Keratinocyte (primary cell): ENCODE measurements around the gene ZCWPW1. TPM values are rescaled to one million over a fixed set of nuclear protein-coding genes. Genes with fewer than 3 reads are reported as not detected.
"Not testable (repeated sequence)": the region's sequence is repeated elsewhere in the genome, so short reads cannot be mapped to it uniquely, and the experiment has no call there.

Source experiments
- DNase-seq: peaks from one replicate; pipeline ENCODE4 v3.0.0-alpha.2; 2011; ENCODE audit warnings: low read depth, missing footprints, low spot score
- FAIRE-seq: peaks from 2 replicates; lab custom pipeline; 2011; peaks lifted over from hg19 to GRCh38; lab: Jason Lieb, UNC
- H2AFZ ChIP-seq: 2 replicates; pipeline ENCODE4 v1.6.0; 2012; ENCODE audit warnings: low read length, control low read depth, inconsistent platforms; ENCODE audit not compliant: control insufficient read depth
- H3K27ac ChIP-seq: 2 replicates; pipeline ENCODE4 v1.5.1; 2011; ENCODE audit warnings: low read length; ENCODE audit not compliant: control insufficient read depth, insufficient read depth
- H3K27me3 ChIP-seq: 3 replicates; pipeline ENCODE4 v1.6.0; 2011; ENCODE audit warnings: low read length; ENCODE audit not compliant: control insufficient read depth, insufficient read depth; ENCODE audit errors: extremely low read depth
- H3K36me3 ChIP-seq, 2 experiments: 2 replicates in 1 of 2; 3 replicates in 1 of 2; pipeline ENCODE4 v1.5.1; 2011; ENCODE audit warnings: low read length in 2 of 2, mild to moderate bottlenecking in 1 of 2; ENCODE audit not compliant: control insufficient read depth in 2 of 2, insufficient read depth in 2 of 2; ENCODE audit errors: extremely low read depth in 1 of 2
- H3K4me1 ChIP-seq: 3 replicates; pipeline ENCODE4 v1.5.1; 2011; ENCODE audit warnings: low read length; ENCODE audit not compliant: control insufficient read depth, insufficient read depth; ENCODE audit errors: extremely low read depth
- H3K4me2 ChIP-seq: 3 replicates; pipeline ENCODE4 v1.6.0; 2011; ENCODE audit warnings: low read depth, low read length; ENCODE audit not compliant: control insufficient read depth, insufficient read depth; ENCODE audit errors: extremely low read depth
- H3K4me3 ChIP-seq, 3 experiments: fragments of 200-600 bp in 1 of 3; sonication (generic) in 1 of 3; 2 replicates in 2 of 3; 3 replicates in 1 of 3; pipeline ENCODE4 v1.5.1; 2011 to 2016; ENCODE audit warnings: low read length in 3 of 3, mild to moderate bottlenecking in 3 of 3, control low read depth in 2 of 3, inconsistent platforms in 1 of 3, low read depth in 1 of 3, mixed read lengths in 1 of 3, mixed run types in 1 of 3, moderate library complexity in 1 of 3; ENCODE audit not compliant: control insufficient read depth in 2 of 3, insufficient read depth in 2 of 3; ENCODE audit errors: extremely low read depth in 1 of 3
- H3K79me2 ChIP-seq: 2 replicates; pipeline ENCODE4 v1.6.0; 2012; ENCODE audit warnings: low read length; ENCODE audit not compliant: control insufficient read depth, insufficient read depth
- H3K9ac ChIP-seq: 3 replicates; pipeline ENCODE4 v1.6.0; 2011; ENCODE audit warnings: low read length; ENCODE audit not compliant: control insufficient read depth, insufficient read depth; ENCODE audit errors: extremely low read depth
- H3K9me1 ChIP-seq: 3 replicates; pipeline ENCODE4 v1.6.0; 2011; ENCODE audit warnings: low read length; ENCODE audit not compliant: control insufficient read depth, insufficient read depth; ENCODE audit errors: extremely low read depth
- H3K9me3 ChIP-seq: 2 replicates; pipeline ENCODE4 v1.5.1; 2012; ENCODE audit warnings: low read depth, low read length; ENCODE audit not compliant: control insufficient read depth
- H4K20me1 ChIP-seq: 3 replicates; pipeline ENCODE4 v1.6.0; 2011; ENCODE audit warnings: low read length; ENCODE audit not compliant: control insufficient read depth, insufficient read depth; ENCODE audit errors: extremely low read depth
- CTCF ChIP-seq, 3 experiments: IDR thresholded peaks in 1 of 3; conservative IDR thresholded peaks in 1 of 3; optimal IDR thresholded peaks in 1 of 3; 2 replicates in 2 of 3; 3 replicates in 1 of 3; pipeline versions ENCODE3 to v1.5.1; 2011; ENCODE audit warnings: low read length in 3 of 3, mild to moderate bottlenecking in 3 of 3, moderate library complexity in 2 of 3, control low read depth in 1 of 3, inconsistent platforms in 1 of 3; ENCODE audit not compliant: insufficient read depth in 2 of 3; ENCODE audit errors: extremely low read depth in 1 of 3
- EZH2 ChIP-seq: IDR thresholded peaks from one replicate; pipeline ENCODE4 v1.6.1; 2012; ENCODE audit warnings: inconsistent platforms, mild to moderate bottlenecking, low read length, moderate library complexity
- dilution Hi-C: fragments of 300-500 bp; cut with MboI; formaldehyde crosslinking; loops from one replicate; pipeline ENCODE4 v1.7.0; 2020; ENCODE audit warnings: low sequenced_read_pairs; ENCODE audit not compliant: extremely low pct_ligation_motif_present
- polyA plus RNA-seq, 5 experiments: library from polyadenylated mRNA; depleted of rRNA in 3 of 5; stranded (reverse) in 3 of 5; stranded (forward) in 1 of 5; unstranded in 1 of 5; fragments of >200 nt; gene quantifications; 1 replicate in 1 of 5; 2 replicates in 3 of 5; 3 replicates in 1 of 5; pipeline versions ENCODE4 v1.2.1 to v1.2.3, GENCODE V29; 2011 to 2012; ENCODE audit warnings: missing spikeins in 2 of 5, low read depth in 1 of 5, low replicate concordance in 1 of 5

The ZCWPW1 gene
- polyA plus RNA-seq, 1 donor (not counting 4 experiments of a cell fraction or from before 2014, with no cell fraction given): 1.4 TPM

- Histone ChIP-seq H3K9me3 (no peaks in the 10 kb centered on the region), H3K4me1 (peaks cover 3% of the 10 kb centered on the region), H3K79me2 (no peaks in the 10 kb centered on the region), H2AFZ (no peak overlapping the region), H3K9ac (no peak overlapping the region), H3K27ac (no peak overlapping the region), H3K27me3 (no peaks in the 10 kb centered on the region), H3K9me1 (no peaks in the 10 kb centered on the region), H3K4me3 (no peak overlapping the region), H4K20me1 (no peaks in the 10 kb centered on the region), H3K36me3 (no peaks in the 10 kb centered on the region), H3K4me2 (no peak overlapping the region)
- TF ChIP-seq EZH2 (no peak), CTCF (optimal IDR thresholded peaks at IDR 0.05 in 1 of 3, IDR thresholded peaks at IDR 0.05 in 1 of 3, conservative IDR thresholded peaks at IDR 0.05 in 1 of 3; ENCODE audit: extremely low read depth in 1 of 3, insufficient read depth in 2 of 3, low read length in 3 of 3) (no peak)
- DNase-seq (no peak), FAIRE-seq (no peak)
- dilution Hi-C loops: no loop called here
These were observed 14.8 kb upstream of the ZCWPW1 start for GRCh38 chr7:100443096-100443840.

GRCh38 chr7:100441641-100442535, 13.4 kb upstream of the ZCWPW1 start:
- FAIRE-seq: no peak
- no peaks in the 10 kb centered on the region for H4K20me1 ChIP-seq
- DNase-seq: no peak
- H3K9me3 ChIP-seq: no peaks in the 10 kb centered on the region
- H3K27me3 ChIP-seq: no peaks in the 10 kb centered on the region
- peaks cover 3% of the 10 kb centered on the region for H3K4me1 ChIP-seq
- H3K9me1 ChIP-seq: no peaks in the 10 kb centered on the region
- H3K4me3 ChIP-seq: no peak overlapping the region
- H3K27ac ChIP-seq: no peak overlapping the region
- no peak for TF ChIP-seq EZH2
- TF ChIP-seq CTCF (optimal IDR thresholded peaks at IDR 0.05 in 1 of 3, IDR thresholded peaks at IDR 0.05 in 1 of 3, conservative IDR thresholded peaks at IDR 0.05 in 1 of 3; ENCODE audit: extremely low read depth in 1 of 3, insufficient read depth in 2 of 3, low read length in 3 of 3): no peak
- no peak overlapping the region for H2AFZ ChIP-seq
- H3K9ac ChIP-seq: no peak overlapping the region
- dilution Hi-C loops: no loop called here
- no peaks in the 10 kb centered on the region for H3K79me2 ChIP-seq
- no peaks in the 10 kb centered on the region for H3K36me3 ChIP-seq
- no peak overlapping the region for H3K4me2 ChIP-seq

- H3K79me2 ChIP-seq: peaks cover 14% of the 10 kb centered on the region
- H3K27ac ChIP-seq, H3K4me3 ChIP-seq, H3K4me2 ChIP-seq, H3K9ac ChIP-seq, H3K36me3 ChIP-seq, H4K20me1 ChIP-seq, H3K9me3 ChIP-seq, H3K4me1 ChIP-seq, H2AFZ ChIP-seq, H3K9me1 ChIP-seq, H3K27me3 ChIP-seq, DNase-seq, dilution Hi-C loops, FAIRE-seq: not testable (repeated sequence)
These were observed 10.7 kb upstream of the ZCWPW1 start for GRCh38 chr7:100439244-100439643.
